Keratinocyte (primary cell): ENCODE results near the gene PFAS. TPM values are rescaled to one million over a fixed set of nuclear protein-coding genes. Genes with fewer than 3 reads are reported as not detected.

Source experiments
- DNase-seq: peaks from one replicate; pipeline ENCODE4 v3.0.0-alpha.2; 2011; ENCODE audit warnings: low read depth, missing footprints, low spot score
- FAIRE-seq: peaks from 2 replicates; lab custom pipeline; 2011; peaks lifted over from hg19 to GRCh38; lab: Jason Lieb, UNC
- H2AFZ ChIP-seq: 2 replicates; pipeline ENCODE4 v1.6.0; 2012; ENCODE audit warnings: low read length, control low read depth, inconsistent platforms; ENCODE audit not compliant: control insufficient read depth
- H3K27ac ChIP-seq: 2 replicates; pipeline ENCODE4 v1.5.1; 2011; ENCODE audit warnings: low read length; ENCODE audit not compliant: control insufficient read depth, insufficient read depth
- H3K27me3 ChIP-seq: 3 replicates; pipeline ENCODE4 v1.6.0; 2011; ENCODE audit warnings: low read length; ENCODE audit not compliant: control insufficient read depth, insufficient read depth; ENCODE audit errors: extremely low read depth
- H3K36me3 ChIP-seq, 2 experiments: 2 replicates in 1 of 2; 3 replicates in 1 of 2; pipeline ENCODE4 v1.5.1; 2011; ENCODE audit warnings: low read length in 2 of 2, mild to moderate bottlenecking in 1 of 2; ENCODE audit not compliant: control insufficient read depth in 2 of 2, insufficient read depth in 2 of 2; ENCODE audit errors: extremely low read depth in 1 of 2
- H3K4me1 ChIP-seq: 3 replicates; pipeline ENCODE4 v1.5.1; 2011; ENCODE audit warnings: low read length; ENCODE audit not compliant: control insufficient read depth, insufficient read depth; ENCODE audit errors: extremely low read depth
- H3K4me2 ChIP-seq: 3 replicates; pipeline ENCODE4 v1.6.0; 2011; ENCODE audit warnings: low read depth, low read length; ENCODE audit not compliant: control insufficient read depth, insufficient read depth; ENCODE audit errors: extremely low read depth
- H3K4me3 ChIP-seq, 3 experiments: fragments of 200-600 bp in 1 of 3; sonication (generic) in 1 of 3; 2 replicates in 2 of 3; 3 replicates in 1 of 3; pipeline ENCODE4 v1.5.1; 2011 to 2016; ENCODE audit warnings: low read length in 3 of 3, mild to moderate bottlenecking in 3 of 3, control low read depth in 2 of 3, inconsistent platforms in 1 of 3, low read depth in 1 of 3, mixed read lengths in 1 of 3, mixed run types in 1 of 3, moderate library complexity in 1 of 3; ENCODE audit not compliant: control insufficient read depth in 2 of 3, insufficient read depth in 2 of 3; ENCODE audit errors: extremely low read depth in 1 of 3
- H3K79me2 ChIP-seq: 2 replicates; pipeline ENCODE4 v1.6.0; 2012; ENCODE audit warnings: low read length; ENCODE audit not compliant: control insufficient read depth, insufficient read depth
- H3K9ac ChIP-seq: 3 replicates; pipeline ENCODE4 v1.6.0; 2011; ENCODE audit warnings: low read length; ENCODE audit not compliant: control insufficient read depth, insufficient read depth; ENCODE audit errors: extremely low read depth
- H3K9me1 ChIP-seq: 3 replicates; pipeline ENCODE4 v1.6.0; 2011; ENCODE audit warnings: low read length; ENCODE audit not compliant: control insufficient read depth, insufficient read depth; ENCODE audit errors: extremely low read depth
- H3K9me3 ChIP-seq: 2 replicates; pipeline ENCODE4 v1.5.1; 2012; ENCODE audit warnings: low read depth, low read length; ENCODE audit not compliant: control insufficient read depth
- H4K20me1 ChIP-seq: 3 replicates; pipeline ENCODE4 v1.6.0; 2011; ENCODE audit warnings: low read length; ENCODE audit not compliant: control insufficient read depth, insufficient read depth; ENCODE audit errors: extremely low read depth
- CTCF ChIP-seq, 3 experiments: IDR thresholded peaks in 1 of 3; conservative IDR thresholded peaks in 1 of 3; optimal IDR thresholded peaks in 1 of 3; 2 replicates in 2 of 3; 3 replicates in 1 of 3; pipeline versions ENCODE3 to v1.5.1; 2011; ENCODE audit warnings: low read length in 3 of 3, mild to moderate bottlenecking in 3 of 3, moderate library complexity in 2 of 3, control low read depth in 1 of 3, inconsistent platforms in 1 of 3; ENCODE audit not compliant: insufficient read depth in 2 of 3; ENCODE audit errors: extremely low read depth in 1 of 3
- EZH2 ChIP-seq: IDR thresholded peaks from one replicate; pipeline ENCODE4 v1.6.1; 2012; ENCODE audit warnings: inconsistent platforms, mild to moderate bottlenecking, low read length, moderate library complexity
- dilution Hi-C: fragments of 300-500 bp; cut with MboI; formaldehyde crosslinking; loops from one replicate; pipeline ENCODE4 v1.7.0; 2020; ENCODE audit warnings: low sequenced_read_pairs; ENCODE audit not compliant: extremely low pct_ligation_motif_present
- polyA plus RNA-seq, 5 experiments: library from polyadenylated mRNA; depleted of rRNA in 3 of 5; stranded (reverse) in 3 of 5; stranded (forward) in 1 of 5; unstranded in 1 of 5; fragments of >200 nt; gene quantifications; 1 replicate in 1 of 5; 2 replicates in 3 of 5; 3 replicates in 1 of 5; pipeline versions ENCODE4 v1.2.1 to v1.2.3, GENCODE V29; 2011 to 2012; ENCODE audit warnings: missing spikeins in 2 of 5, low read depth in 1 of 5, low replicate concordance in 1 of 5

Gene PFAS
- polyA plus RNA-seq, 1 donor (not counting 4 experiments of a cell fraction or from before 2014, with no cell fraction given): 14.1 TPM

GRCh38 chr17:8255499-8255898, 6.4 kb downstream of the PFAS start:
- Histone ChIP-seq H3K27me3 (no peaks in the 10 kb centered on the region), H3K4me2 (no peak overlapping the region), H3K4me3 (no peak overlapping the region), H3K79me2 (peaks cover 21% of the 10 kb centered on the region), H3K4me1 (peaks cover 1% of the 10 kb centered on the region), H3K9me3 (no peaks in the 10 kb centered on the region), H3K9me1 (no peaks in the 10 kb centered on the region), H3K9ac (no peak overlapping the region), H2AFZ (no peak overlapping the region), H3K36me3 (peaks cover 23 to 26% of the 10 kb centered on the region in 2 experiments), H3K27ac (no peak overlapping the region), H4K20me1 (no peaks in the 10 kb centered on the region)
- TF ChIP-seq CTCF (optimal IDR thresholded peaks at IDR 0.05 in 1 of 3, IDR thresholded peaks at IDR 0.05 in 1 of 3, conservative IDR thresholded peaks at IDR 0.05 in 1 of 3; ENCODE audit: extremely low read depth in 1 of 3, insufficient read depth in 2 of 3, low read length in 3 of 3): peak in 2 of 3 experiments; percentile 7 to 21
- TF ChIP-seq EZH2: no peak
- FAIRE-seq: no peak
- dilution Hi-C loops: no loop called here
- DNase-seq: no peak

- Histone ChIP-seq H3K27ac (no peak overlapping the region), H3K36me3 (peaks cover 23 to 26% of the 10 kb centered on the region in 2 experiments), H2AFZ (no peak overlapping the region), H3K4me3 (no peak overlapping the region), H3K79me2 (peaks cover 13% of the 10 kb centered on the region), H3K9ac (no peak overlapping the region), H3K4me1 (no peaks in the 10 kb centered on the region), H3K9me1 (no peaks in the 10 kb centered on the region), H3K27me3 (no peaks in the 10 kb centered on the region), H3K9me3 (no peaks in the 10 kb centered on the region), H3K4me2 (no peak overlapping the region), H4K20me1 (no peaks in the 10 kb centered on the region)
- no peak for FAIRE-seq
- no peak for TF ChIP-seq CTCF (optimal IDR thresholded peaks at IDR 0.05 in 1 of 3, IDR thresholded peaks at IDR 0.05 in 1 of 3, conservative IDR thresholded peaks at IDR 0.05 in 1 of 3; ENCODE audit: extremely low read depth in 1 of 3, insufficient read depth in 2 of 3, low read length in 3 of 3)
- TF ChIP-seq EZH2: no peak
- dilution Hi-C loops: no loop called here
- DNase-seq: no peak
Measured at GRCh38 chr17:8256291-8256690, 7.2 kb downstream of the PFAS start.
